ENCODE data around the gene DOCK4. TPM values are rescaled to one million over a fixed set of nuclear protein-coding genes. Genes with fewer than 3 reads are reported as not detected.

The DOCK4 gene
- polyA plus RNA-seq, 12 donors, result 9.2 to 21.2 (median 10.6) TPM; not detected in 1

- DNase-seq, result no peak
Measured at GRCh38 chr7:112162142-112162766, 43.9 kb downstream of the DOCK4 start.

GRCh38 chr7:112161253-112162141 lies 44.7 kb downstream of the DOCK4 start:
- DNase-seq, result no peak

DNA sequence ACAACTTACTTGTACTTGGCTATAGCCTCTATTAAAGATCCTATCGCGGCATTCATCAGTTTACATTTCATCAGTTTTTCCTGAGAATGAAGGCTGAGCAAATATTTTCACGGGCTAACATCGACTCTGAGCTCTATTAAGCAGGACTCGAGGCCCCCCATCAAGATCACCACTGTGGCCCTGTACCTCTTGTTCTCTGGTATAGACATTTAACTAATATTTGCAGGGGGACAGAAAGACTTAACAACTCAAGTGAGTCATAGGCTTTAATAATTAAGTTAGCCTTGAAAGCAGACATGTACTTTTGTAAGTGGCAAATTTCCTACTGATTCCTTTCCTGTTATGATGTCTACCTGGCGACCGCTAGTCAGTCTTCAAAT lies 45.4 kb downstream of the DOCK4 start:
- DNase-seq, result no peak

- DNase-seq, result no peak
Measured at GRCh38 chr7:112160130-112160770, 45.9 kb downstream of the DOCK4 start.

- no peak for DNase-seq
Measured at GRCh38 chr7:112159351-112159750, 46.8 kb downstream of the DOCK4 start.

DNA sequence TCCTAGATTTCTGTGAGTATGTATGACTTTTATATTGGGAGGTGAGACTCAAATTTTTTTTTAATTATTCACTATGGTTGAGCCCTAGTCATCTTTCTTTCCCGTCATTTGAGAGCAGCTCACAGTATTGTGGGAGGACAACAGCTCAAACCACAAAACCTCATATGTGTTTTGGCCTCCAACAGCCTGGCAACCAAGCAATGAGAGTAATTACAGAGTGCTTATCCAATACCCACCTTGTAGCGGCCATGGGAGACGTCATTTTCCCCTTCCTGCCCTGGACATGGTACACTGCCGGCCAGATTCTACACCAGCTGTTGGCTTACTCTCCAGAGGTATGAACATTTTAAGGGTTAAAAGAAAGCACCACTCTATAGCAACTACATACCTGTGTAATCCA lies 49.1 kb downstream of the DOCK4 start:
- no peak for DNase-seq

DNA sequence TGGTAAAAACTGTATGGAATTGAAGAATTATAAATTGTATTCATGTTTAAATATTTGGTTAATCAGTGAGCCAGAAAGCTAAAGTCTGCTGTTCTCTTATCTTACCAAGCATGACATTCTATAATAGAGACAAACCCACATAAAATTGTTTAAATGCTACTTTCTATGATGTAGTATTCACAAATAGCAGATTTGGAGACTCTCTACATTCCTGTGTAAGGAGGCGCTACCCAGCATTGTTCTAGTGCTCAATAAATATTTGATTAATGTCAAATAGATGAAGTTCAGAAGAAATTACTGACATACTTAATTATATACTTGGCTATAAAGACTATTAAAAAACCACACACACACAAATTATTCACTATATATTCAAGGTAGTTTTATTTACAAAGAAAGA lies 49.8 kb downstream of the DOCK4 start:
- no peak for DNase-seq

DNA sequence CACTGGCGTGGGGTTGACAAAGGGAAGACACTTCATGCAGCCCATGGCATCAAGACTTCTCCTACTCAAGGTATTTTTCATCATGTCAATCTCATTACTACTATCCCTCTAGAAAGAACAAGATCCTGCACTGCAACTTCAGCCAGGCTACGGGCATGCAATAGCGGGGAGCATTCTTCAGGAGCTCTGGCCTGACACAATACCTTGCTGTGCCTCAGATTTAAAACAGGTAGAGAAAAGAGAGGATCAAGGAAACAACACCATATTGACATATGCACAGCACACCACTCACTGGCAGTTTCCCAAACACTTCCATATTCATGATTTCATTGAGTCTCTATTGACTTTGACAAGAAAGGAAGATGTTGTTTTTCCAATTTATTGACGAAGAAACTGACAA lies 51.5 kb downstream of the DOCK4 start:
- no peak for DNase-seq

DNA sequence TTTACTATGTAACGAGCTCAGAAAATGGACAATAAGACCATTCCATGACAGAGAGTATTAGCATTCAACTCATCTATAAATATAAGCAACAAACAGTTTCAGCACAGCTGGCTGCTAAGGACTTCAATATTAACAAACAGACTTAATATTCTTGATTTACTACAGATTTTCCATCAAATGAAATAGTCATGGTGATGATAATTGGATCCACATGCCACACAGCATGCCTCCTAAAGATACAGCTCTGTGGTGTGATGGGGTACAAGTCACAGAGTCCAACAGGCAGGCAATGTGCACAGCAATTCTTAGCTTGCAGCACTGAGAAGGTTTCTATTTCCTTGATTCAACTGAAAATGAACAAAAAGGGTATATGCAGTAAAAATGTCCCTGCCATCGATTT lies 54.0 kb downstream of the DOCK4 start:
- no peak for DNase-seq

DNA sequence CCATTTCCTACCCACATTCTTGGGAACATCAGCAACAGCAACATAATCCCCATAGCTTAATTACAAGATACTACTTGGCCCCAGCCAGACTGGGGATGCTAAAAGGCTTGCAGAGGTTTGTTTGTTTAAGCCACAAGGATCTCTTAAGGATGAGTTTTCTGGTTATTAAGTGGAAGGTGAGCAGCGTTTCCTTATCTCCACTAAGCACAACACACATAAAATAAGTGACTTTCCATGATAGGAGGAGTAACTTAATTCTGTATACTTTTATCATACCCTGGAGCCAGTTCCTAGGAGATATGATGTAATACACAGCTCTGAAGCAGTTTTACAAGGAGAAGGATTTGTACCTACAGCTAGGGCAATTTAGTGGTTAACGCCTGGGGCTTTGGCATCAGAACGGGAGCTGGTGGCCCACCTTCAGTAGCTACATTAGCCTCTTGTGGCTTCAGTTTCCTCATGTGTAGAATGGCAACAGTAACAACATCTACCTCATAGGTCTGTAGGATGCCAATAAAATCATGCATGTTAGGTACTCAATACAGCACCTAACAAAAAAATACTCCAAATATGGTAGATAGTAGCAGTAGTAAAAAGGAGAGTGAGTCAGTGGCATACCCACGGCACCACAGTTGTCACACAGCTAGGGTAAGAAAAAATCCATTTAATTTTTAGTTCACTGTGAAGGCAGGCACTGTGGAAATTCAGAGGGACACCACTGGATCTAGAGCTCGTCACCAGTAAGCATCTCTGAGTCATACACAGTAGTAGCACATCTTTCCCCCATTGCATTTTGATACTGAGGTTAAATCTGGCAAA lies 55.2 kb downstream of the DOCK4 start:
- no peak for DNase-seq

DNA sequence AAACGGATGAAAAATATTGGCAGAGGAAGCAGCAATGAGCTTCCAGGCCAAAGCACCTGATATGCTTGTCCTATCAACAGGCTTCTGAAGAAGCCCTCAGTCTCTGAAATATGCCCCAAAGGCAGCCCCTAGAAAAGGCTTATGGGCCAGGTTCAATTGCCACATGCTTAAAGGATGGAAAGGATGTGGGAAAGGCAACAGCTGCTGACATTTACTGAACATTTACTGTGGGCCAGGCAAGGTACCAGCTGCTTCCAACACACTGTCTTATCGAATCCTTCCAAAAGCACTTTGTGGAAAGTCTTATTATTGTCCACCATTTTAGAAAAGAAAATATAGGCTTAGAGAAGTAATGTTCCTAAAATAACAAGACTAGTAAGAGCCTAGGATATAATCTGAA lies 56.5 kb downstream of the DOCK4 start:
- no peak for DNase-seq

DNA sequence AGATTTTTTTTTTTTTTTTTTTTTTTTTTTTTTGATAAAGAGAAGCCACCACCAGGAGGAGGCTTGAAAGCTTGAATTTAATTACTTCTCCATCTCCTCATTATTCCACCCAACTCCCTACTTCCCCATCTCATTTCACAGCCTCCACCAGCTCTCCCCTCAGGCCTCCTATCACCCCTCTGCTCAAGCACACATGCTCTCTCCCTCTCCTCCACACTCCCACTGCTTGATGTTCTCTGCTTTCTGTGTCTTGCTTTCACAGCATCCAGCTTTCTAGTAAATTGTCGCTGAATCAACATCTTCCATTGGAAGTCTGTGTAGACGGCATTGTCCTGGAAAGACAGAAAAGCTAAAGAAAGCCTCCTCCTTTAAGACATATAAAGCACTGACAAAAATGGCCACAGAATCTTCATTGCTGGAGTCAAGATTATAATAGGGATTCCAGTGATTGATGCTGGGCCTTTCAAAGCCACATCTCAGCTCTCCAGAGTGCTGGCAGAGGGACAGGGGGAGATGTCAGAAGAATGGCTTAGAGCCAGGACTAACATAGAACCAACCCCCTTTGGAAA lies 58.3 kb downstream of the DOCK4 start:
- no peak for DNase-seq

DNA sequence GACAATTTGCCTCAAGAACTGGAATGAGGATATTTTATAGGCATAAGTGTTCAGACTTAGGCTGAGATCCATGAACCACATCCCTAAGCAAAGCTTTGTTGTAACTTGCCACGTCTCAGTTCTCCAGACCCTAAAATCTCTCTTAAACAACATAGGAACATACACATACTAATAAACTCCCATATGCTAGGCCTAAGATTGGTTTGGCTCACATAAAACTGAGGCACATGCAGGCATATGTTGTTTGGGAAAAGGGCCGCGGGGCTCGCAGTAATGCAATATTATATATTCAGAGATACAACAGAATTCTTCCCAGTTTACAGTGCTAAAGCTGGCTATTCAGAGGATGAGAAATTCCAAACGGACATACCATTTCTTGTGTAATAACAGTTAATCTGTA lies 61.0 kb downstream of the DOCK4 start:
- no peak for DNase-seq

- DNase-seq, result no peak
Measured at GRCh38 chr7:112144284-112145059, 61.7 kb downstream of the DOCK4 start.

GRCh38 chr7:112143582-112143981 lies 62.6 kb downstream of the DOCK4 start:
- DNase-seq, result peak; percentile 28

DNA sequence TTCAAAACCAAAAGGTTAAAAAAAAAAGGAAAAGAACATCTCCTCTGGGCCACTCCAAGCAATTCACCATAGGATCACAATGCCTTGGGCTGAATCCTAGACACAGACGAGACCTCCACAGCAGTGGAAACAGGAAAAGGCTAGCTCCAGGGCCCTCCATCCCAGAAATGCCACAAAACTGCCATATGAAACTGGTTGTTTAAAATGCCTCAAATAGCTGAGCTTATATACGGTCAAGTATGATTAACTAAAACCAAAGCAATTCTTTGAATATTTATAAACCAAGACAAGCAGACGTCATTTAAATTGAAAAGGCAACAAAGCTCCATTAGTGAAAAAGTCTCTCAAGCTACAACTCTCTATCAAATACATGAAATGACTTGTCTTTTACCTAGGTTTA lies 63.1 kb downstream of the DOCK4 start:
- no peak for DNase-seq

DNA sequence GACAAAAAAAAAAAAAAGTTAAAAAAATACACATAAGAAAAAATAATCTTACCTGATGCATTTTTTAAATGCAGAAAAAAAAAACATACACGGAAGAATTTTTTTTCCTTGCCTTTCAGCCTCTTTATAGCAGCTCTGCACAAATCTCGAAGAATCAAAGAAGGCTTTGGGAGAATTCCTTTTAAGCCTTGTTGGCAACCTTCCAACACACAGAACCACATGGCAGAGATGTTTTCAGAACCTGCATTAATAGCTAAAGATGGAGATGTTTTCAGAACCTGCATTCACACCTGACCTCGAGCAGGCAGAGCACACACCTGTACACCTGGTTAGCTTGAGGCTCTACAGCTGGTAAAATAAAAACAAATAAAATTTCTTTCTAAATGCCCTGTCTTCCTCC lies 65.6 kb downstream of the DOCK4 start:
- no peak for DNase-seq

DNA sequence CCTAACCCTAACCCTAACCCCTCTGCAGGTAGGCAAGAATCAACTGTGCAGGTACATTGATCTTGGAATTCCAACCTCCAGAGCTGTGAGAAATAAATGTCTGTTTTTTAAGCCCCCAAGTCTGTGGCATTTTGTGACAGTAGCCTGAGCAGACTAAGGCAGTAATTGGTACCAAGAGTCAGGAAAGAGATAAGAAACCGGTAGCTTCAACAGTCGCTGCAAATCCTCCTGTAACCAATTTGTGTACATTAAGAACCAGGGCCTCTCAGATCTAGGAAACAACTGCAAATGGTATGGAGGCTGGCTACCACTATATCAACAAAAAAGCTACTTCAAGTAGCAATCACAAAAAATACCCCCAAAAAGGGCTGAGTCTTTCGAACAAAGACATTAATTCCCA lies 67.3 kb downstream of the DOCK4 start:
- no peak for DNase-seq

- DNase-seq, result no peak
Measured at GRCh38 chr7:112138325-112138852, 67.8 kb downstream of the DOCK4 start.
